Renal cortex interstitium (tissue), 11 donors: Measurements from ENCODE around the gene COX19. TPM values are rescaled to one million over a fixed set of nuclear protein-coding genes. Genes with fewer than 3 reads are reported as not detected.
"Not testable (repeated sequence)": the region's sequence is repeated elsewhere in the genome, so short reads cannot be mapped to it uniquely, and the experiment has no call there.

Experiments used
- DNase-seq, 11 donors: peaks; one replicate each; pipeline ENCODE4 v3.0.0-alpha.2; 2013; ENCODE audit warnings: low read depth in 9 of 11, low spot score in 4 of 11; ENCODE audit errors: extremely low read depth in 1 of 11
- polyA plus RNA-seq, 3 donors: library from polyadenylated mRNA; unstranded; fragments of 120-200 nt; gene quantifications; one replicate each; pipeline ENCODE4 v1.2.1, GENCODE V29; 2013; ENCODE audit not compliant: insufficient read length in 3 of 3

COX19 gene
- polyA plus RNA-seq, 3 donors, result 10.8 to 17.9 (median 12.4) TPM

DNA sequence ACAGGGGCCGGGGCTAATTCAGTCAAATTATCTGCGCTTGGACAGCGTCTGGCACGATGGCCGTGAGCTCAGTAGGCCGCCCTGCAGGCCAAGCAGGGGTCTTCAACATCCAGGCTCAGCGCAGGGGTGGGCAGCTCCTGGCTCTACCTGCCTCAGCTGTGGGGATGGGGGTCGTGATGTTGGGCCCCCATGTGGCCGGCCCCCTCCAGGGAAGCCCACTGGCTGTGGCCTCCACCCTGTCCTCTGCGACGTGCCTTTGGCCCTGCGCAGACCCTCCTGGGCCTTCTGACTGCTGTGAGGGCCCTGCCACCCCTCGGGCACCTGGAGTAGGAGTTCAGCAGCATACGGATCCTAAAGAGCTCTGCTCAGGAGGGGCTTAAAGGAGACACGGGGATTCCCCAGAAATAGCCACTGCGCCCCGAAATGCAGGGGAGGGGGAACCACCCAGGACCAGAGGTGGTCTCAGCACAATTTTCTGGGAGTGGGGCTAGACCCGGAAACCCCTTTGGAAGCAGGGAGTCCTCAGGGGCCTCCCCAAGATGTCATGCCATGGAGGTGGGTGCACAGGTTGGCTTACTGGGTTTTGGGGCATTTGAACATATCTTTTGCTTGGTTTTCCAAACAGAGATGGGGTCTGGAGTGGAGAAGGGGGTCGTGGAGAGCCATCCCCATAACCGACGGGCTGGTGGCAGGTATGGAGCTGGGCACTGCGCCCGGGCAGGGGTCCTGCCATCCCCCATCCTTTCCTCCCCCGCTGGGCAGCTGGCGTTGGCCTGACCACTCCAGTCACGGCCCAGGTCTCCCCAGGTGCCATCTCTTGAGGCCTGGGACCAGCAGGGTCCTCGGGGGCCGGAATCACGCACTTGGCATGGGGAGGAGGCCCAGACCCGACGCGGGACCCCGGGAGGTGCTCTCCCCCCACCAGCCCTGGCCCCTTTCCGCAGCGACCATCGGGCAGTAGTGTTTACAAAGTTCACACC lies 16.8 kb downstream of the COX19 start:
- no peak for DNase-seq

DNA sequence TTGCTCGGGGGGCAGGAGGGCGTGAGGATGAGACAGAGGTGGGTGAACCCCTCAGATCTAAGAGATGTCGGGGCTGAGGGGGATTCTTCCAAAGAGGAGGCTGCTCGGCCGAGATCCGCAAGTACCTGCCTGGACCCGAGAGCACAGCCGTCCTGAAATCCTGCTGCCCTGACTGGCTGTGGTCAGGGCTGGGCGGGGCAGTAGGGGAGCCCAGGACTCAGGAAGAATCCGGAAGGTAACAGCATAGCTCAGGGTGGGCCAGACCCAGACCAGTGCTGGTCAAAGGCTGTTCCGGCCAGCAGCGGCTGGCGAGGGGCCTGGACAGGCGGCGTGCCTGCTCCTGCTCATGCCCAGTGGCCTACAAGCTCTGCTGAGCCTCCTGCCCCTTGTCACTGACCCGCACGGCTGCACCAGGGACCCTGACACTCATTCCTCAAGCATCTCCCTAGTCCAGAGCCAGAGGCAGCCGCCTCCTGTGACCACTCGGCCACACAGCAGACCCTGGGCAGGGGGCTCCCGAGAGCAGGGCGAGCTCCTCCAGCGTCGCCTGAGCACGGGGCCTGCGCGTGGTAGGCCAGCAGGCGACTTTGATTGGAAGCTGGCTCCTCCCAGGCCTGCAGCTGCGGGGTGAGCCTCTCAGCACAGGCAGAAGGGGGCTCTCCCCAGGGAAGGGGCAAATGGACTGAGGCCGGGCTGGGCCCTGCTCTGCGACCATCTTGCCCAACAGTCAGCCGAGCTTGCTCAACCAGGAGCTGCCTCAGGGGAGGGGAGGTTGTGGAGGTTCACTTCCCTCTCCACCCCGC lies 17.7 kb downstream of the COX19 start:
- DNase-seq, result no peak

DNA sequence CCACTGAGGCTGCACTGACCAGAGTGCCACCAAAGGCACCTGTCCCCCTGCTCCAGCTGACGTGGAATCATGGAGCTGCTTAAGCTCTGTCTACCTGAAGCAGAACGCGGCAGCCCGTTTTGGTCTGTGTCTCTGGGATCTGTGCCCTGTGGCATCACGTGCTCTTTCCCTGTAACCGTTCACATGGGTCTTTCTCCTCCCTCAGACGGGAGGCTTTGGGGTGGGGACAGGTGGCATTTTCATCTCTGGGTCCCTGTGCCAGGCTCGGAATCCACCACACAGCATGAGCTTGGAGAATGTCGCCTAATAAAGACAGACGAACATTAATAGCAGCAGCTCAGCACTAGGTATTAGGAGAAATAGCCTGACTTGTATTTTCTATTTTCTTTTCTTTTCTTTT lies 19.3 kb downstream of the COX19 start:
- DNase-seq, result no peak

DNA sequence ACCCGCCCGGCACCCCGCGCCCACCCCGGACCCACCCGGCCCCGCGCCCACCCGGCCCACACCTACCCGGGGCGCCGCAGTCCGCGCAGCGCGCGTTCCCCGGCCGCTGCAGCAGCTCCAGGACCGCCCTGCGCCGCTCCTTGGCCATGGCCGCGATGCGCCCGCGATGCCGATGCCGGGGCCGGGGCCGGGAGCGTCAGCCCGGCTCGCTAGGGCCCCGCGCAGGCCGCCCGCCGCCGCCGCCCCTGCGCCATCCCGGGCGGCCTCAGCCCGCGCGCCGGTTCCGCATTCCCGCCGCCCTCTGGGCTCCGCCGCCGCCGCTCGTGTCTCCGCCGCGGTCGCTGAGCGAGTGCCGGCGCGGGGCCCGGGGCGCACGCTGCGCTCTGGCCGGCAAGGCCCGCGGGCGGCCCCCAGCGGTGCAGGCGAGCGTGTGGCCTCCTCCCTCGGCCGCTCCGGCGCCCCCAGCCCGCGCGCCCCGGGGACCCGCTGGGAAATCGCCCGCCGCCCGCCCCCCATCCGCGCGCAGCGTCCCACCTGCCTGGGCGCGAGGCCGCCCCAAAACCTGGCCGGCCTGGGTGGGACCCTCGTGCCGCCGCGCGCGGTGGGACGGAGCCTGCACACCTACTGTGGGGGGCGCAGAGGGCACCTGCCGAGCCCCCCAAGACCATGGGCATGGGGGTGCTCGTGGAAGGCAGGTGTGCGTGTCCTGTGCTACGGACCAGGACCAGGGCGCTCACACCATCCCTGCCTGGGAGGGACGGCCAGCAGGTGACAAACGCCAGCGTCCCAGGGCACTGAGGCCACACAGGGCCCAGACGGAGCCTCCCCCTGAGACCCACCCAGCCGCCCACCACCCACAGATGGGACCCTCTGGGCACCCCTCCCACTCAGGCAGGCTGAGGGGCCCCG lies 20.8 kb downstream of the COX19 start, which contains the start of gene ADAP1:
Gene ADAP1 (minus strand): TSS at position 351 of the 909 bp plus-strand sequence. CDS start 203 bp downstream, at position 148.
- no peak for DNase-seq

DNA sequence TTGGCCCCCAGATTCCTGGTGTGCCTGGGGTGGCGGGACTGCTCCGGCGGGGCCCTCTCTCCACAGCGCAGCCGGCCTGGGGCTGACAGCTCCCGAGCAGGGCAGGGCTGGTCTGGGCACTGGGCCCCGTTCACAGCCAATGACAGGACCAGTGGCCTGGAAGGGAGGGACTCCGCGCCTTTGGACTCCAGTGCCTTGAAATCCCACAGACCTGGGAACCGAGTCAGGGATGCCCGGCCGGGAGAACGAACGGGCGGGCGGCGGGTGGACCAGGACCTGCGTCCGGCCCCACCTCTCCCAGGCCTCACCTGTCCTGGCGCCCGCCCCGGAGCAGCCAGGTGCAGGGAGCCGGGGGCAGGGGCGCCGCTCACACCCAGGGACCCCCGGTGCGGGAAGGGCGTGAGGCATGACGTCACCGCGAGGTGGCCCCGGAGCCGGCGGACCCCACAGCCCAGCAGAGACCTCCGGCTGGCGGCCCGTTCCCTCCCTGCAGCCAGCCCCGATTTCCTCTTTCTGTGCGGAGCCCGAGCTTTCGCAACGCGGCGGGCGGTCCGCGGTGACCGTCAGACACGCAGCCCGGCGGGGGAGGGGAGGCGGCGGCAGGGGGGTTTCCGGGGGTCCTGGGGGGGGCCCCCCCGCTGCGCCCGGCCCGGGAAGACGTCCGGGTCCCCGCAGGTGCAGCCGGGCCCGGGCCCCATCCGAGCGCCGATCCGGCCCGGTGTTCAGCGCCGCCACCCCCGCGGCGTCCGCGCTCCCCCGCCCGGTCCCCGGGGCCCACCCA lies 21.6 kb downstream of the COX19 start:
- no peak for DNase-seq

DNA sequence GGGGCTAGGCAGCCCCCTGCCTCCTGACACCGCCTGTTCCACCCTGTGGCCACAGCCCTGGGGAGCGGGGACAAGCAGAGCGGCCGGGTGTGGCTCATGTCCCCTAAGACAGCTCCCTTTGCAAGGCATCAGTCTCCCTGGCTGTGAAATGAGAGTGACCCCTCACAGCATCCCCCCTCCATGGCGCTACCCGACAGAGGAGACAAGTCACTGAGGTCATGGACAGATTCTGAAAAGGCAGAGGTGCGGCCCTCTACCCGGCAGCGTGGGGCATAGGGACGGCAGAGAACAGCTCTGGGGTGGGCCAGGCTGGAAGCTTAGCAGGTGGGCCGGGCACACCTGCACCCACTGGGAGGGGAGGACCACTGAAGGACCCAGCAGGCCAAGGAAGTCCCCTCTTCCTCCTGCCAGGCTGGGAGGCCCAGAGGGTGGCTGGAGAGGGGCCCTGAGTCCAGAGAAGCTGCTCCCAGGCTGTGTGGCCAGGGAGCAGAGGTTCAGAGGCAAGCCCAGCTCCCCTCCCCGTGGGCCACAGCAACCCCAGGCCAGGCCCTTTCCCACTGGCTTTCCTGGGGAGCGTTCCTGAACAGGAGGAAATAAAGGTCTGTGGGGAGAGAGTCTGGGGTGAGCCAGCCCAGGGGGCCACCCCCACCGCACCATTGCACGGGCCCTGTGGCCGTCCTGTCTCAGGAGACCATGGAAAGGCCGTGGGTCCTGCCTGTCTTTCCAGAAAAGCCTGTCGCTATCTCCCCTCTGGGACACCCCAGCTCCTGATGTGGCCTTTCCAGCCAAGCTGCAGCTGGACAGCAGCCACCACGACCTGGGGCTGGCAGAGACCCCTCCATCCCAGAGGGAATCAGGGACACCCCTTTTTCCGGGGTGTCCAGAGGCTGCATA lies 22.6 kb downstream of the COX19 start:
- no peak for DNase-seq

DNA sequence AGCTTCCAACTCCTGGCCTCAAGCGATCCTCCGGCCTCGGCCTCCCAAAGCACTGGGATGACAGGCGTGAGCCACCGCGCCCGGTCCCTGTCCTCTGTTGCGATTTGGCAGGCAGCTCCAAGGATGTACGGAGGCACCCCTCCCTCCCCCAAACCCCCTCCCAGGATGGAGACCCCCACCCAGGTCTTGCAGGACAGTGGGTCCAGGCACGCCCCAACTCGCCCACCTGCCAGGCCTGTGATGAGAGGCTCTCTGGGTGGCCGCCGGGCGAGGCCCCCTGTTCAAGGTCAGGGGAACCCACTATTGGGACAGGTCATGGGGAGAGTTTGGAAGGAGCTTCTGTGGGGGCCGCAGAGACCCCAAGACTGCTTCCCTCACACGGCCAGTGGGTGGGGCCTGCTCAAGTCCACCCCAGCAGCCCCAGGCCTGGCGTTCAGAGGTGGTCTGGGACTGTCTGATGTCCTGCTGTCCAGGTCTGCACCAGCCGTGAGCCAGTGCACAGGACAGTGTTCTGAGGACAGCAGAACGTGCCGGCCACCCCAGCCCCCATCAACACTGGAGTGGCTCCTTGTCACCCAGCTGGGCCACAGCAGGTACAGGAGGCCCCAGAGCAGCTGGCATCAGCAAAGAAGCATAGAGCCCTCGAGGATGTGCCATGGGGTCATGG lies 23.3 kb downstream of the COX19 start:
- no peak for DNase-seq

DNA sequence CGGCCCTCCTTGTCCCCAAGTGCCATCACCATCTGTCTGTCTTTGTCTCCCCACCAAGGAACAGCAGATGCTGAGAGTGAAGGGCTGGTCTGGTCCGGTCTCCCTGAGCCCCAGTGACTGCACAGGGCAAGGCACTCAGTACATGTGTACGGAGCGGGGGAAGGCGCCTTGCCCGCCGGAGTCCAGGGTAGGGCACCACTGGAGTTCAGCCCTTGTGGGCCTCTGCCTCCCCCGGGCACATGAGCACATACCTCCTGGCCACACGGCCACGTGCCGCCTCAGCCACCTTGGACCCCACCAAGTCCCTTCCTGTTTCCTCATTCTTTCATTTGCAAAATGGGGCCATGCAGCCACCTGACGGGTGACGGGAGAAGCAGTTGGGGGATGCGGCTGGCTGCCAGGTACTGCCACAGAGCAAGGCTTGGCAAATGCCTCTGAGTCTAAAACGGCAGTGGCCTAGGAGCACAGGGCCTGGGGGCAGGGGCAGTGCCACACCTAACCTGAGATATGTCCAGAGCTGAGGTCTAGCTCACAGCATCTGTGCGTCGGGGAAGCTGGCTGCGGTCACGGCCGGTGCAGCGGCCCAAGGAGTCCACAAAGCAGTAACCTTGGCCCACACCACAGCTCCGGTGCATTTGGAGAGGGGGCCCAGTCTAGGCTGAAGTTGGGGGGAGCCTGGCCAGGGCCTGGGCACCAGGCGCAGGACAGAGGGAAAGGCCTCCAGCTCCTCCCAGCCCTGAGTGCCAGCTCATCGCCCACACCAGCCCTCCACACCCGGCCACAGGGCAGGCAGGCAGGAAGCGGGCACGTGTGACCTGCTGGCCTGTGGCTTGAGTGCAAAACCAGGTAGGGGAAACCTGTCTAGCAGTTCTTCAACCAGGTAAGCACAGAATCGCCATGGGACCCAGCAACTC lies 26.1 kb downstream of the COX19 start:
- no peak for DNase-seq

DNA sequence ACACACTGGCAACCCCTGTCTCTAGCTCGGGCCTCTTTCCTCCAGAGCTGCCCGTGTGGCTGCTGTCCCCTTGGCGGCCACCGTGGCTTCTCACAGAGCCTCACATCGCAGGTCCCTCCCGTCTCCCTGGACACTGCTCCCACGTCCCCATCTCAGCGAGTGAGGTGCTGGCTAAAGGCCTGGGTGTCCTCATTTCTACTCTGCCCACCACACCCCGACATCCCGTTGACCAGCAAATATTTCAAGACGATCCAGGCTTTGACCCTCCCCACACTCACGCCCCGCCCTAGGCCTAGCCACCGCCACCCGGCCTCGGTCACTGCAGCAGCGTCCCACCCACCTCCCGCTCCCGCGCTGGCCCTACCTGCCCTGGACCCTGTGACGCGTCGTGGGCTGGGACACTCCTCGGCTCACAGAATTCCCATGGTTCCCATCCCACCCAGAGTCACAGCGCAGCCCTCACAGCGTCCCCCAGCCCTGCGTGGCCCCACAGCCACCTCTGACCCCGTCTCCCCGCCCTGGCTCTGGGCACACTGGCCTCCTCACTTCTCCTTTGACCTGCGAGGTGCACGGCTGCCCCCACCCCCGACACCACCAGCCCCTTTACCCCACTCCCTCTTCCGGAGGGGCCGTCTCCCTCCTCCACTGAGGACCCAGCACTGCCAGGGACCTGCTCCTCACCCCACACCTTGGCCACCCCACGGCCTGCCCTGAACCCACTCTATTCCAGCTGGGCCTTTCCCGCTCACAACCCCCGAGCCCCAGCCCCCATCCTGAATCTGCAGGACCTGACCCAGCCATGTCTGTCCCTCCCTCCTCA lies 27.7 kb downstream of the COX19 start:
- DNase-seq, result no peak

DNA sequence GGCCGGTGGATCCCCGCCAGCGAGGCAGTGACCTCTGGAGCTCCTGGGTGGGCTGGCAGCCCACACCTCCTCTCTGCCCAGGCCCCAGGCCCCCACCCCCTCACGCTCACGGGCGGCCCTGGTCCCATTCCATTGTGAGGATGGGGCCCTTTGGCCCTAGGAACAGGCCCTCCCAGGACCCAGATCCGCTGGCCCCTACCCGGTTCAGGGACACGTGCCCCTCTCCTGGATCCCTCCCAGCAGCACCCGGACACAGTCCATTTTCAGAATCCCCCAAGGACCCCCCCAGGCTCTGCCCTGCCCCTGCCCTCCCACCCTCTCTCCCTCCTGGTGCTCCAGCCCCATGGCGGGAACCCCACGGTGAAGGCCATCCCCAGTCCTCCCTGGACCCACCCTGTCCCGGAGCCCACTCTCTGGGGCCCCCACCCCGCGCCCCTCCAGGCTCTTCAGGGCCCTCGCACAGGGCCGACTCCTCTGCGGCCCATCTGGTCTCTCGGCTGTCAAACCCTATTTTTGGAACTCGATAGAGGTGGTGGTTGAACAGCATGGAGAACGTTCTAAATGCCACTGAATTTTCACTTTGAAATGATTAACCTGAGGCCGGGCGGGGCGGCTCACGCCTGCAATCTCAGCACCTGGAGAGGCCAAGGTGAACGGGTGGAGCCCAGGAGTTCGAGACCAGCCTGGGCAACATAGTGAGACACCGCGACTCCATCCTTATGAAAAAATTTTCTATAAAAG lies 28.9 kb downstream of the COX19 start:
- no peak for DNase-seq

DNA sequence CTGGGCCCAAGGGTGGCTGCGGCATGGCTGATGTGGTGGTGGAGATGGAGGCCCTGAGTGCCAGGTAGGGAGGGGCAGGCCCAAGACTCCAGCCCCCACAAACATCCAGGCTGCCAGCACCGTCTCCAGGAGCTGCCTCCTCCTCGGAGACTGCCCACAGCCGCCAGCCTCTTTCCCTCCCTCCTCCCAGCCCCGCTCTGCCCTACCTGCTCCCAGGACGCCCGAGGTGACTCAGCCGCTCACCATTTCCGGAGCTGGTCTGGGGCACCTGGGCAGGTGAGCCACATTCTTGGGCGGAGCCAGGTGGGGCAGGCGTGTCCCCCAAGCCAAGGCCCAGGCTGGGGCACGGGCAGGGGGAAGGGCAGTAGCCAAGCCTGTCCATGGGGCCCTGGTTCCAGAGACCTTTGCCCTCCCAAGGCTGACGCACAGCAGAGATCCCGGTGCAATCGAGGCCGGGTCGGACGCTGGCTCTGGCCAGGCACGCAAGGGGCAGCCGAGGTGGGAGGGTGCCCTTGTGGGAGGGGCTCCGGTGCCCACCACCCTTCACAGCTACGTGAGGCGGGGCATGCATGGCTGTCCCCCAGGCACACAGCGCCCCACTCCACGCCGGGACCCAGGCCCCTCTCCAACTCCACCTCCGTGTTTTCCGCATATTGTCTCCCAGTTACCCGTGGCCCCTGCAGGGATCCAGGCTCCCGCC lies 29.6 kb downstream of the COX19 start:
- DNase-seq, result peak in 8 of 11 donors; percentile 33 to 72 (median 55)

DNA sequence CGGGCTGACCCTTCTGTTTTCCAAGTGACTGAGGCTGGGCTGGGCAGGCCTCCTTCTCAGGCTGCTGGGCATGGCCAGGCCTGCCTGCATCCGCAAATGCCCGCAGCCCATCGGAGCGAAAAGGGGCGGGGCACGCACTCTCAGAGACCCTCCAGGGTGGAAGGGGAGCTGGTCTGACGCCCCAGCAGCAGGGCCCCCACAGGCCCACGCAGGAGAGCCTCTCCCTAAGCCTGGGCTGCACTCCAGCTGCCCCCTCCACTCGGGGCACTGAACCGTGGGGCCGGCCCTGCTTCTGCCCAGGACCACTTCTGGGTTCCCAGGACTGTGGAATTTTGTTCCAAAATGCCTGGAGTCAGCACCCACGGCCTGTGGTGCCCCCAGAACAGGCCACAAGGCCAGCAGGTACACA lies 30.2 kb downstream of the COX19 start:
- peak in 3 of 11 donors; percentile 50 to 71 (median 58) for DNase-seq

DNA sequence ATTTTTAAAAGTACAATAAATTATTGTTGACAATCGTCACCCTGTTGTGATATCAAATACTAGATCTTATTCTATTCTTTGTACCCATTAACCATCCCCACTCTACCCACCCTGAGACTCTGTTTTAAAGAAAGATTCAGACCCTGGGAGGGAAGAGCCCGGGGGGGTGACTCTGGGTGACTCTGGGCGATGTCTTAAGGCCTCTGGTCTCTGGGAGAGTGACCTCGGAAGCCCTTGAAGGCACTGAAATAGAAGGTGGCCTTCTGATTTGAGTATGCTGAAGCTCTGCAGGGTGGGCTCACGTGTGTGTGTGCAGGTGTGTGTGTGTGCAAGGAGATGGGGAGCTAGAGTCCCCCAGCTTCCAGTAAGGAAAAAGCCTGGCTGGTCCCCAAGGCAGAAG lies 30.6 kb downstream of the COX19 start:
- DNase-seq, result no peak

DNA sequence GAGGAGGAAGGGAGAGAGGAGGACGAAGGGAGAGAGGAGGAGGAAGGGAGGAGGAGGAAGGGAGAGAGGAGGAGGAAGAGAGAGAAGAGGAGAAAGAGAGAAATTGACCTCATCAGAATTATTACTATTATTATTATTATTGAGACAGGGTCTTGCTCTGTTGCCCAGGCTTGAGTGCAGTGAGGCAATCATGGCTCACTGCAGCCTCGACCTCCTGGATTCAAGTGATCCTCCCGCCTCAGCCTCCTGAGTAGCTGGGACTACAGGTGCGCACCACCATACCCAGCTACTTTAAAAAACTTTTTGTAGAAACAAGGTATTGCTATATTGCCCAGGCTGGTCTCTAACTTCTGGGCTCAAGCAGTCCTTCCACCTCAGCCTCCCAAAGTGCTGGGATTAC lies 31.6 kb downstream of the COX19 start:
- DNase-seq, result not testable (repeated sequence)
